KG1 (cell line): ENCODE measurements around the gene CEBPZOS.
A peak's percentile ranks its signal among the peaks of the same experiment; 100 is the strongest.
"Not testable (repeated sequence)": the region's sequence is repeated elsewhere in the genome, so short reads cannot be mapped to it uniquely, and the experiment has no call there.

Experiments
- DNase-seq: peaks from one replicate; lab custom pipeline; 2025; lab: John Stamatoyannopoulos, UW

The CEBPZOS gene

GRCh38 chr2:37191253-37191652 is 5.0 kb upstream of the CEBPZOS start:
- DNase-seq: no peak

GRCh38 chr2:37191747-37192146 is 4.5 kb upstream of the CEBPZOS start:
- no peak for DNase-seq

- no peak for DNase-seq
These were observed 3.7 kb upstream of the CEBPZOS start for GRCh38 chr2:37192551-37192950.

- not testable (repeated sequence) for DNase-seq
These were observed 405 bp upstream of the CEBPZOS start for GRCh38 chr2:37195862-37196319.

GRCh38 chr2:37198681-37199065 is 2.4 kb downstream of the CEBPZOS start:
- no peak for DNase-seq

GRCh38 chr2:37201208-37201607 is 4.9 kb downstream of the CEBPZOS start:
- no peak for DNase-seq

GRCh38 chr2:37201766-37202165 is 5.5 kb downstream of the CEBPZOS start:
- DNase-seq: no peak

GRCh38 chr2:37203708-37204107 is 7.4 kb downstream of the CEBPZOS start:
- DNase-seq: no peak

GRCh38 chr2:37205071-37205661 is 8.9 kb downstream of the CEBPZOS start:
- DNase-seq: not testable (repeated sequence)

GRCh38 chr2:37205689-37206341 is 9.5 kb downstream of the CEBPZOS start:
- DNase-seq: no peak

GRCh38 chr2:37206760-37207159 is 10.5 kb downstream of the CEBPZOS start:
- not testable (repeated sequence) for DNase-seq

GRCh38 chr2:37211212-37211611 is 14.9 kb downstream of the CEBPZOS start:
- no peak for DNase-seq

- no peak for DNase-seq
These were observed 15.6 kb downstream of the CEBPZOS start for GRCh38 chr2:37211939-37212338.

GRCh38 chr2:37215250-37215649 is 19.0 kb downstream of the CEBPZOS start:
- DNase-seq: no peak

- no peak for DNase-seq
These were observed 22.8 kb downstream of the CEBPZOS start for GRCh38 chr2:37219046-37219445.

- DNase-seq: no peak
These were observed 26.8 kb downstream of the CEBPZOS start for GRCh38 chr2:37223131-37223530.

- no peak for DNase-seq
These were observed 27.8 kb downstream of the CEBPZOS start for GRCh38 chr2:37224063-37224462.

- not testable (repeated sequence) for DNase-seq
These were observed 28.8 kb downstream of the CEBPZOS start for GRCh38 chr2:37225129-37225528.

- DNase-seq: no peak
These were observed 30.6 kb downstream of the CEBPZOS start for GRCh38 chr2:37226863-37227262.

GRCh38 chr2:37228788-37229187 is 32.5 kb downstream of the CEBPZOS start:
- DNase-seq: no peak

- DNase-seq: no peak
These were observed 34.3 kb downstream of the CEBPZOS start for GRCh38 chr2:37230581-37230980.

- DNase-seq: peak; percentile 87
These were observed 35.2 kb downstream of the CEBPZOS start, which contains the start of the genes CEBPZ and NDUFAF7 for GRCh38 chr2:37231241-37232130. Gene CEBPZ, minus strand, starts transcription at chr2:37231596. Its CDS starts 29 bp downstream, at chr2:37231567. Gene NDUFAF7, plus strand, starts transcription at chr2:37231658. Its CDS starts 48 bp downstream, at chr2:37231706.
